H1 (cell line): ENCODE results near the gene ZBTB46.

Source experiments
- CEBPB ChIP-seq: IDR thresholded peaks from 2 replicates; pipeline ENCODE4 v1.6.1; 2012; ENCODE audit warnings: low read depth, low read length
- GABPA ChIP-seq: IDR thresholded peaks from 2 replicates; pipeline ENCODE4 v1.6.1; 2011; ENCODE audit warnings: mild to moderate bottlenecking, low read length, moderate library complexity, borderline replicate concordance; ENCODE audit not compliant: insufficient read depth

- no peak for TF ChIP-seq GABPA
- TF ChIP-seq CEBPB: no peak
Measured at GRCh38 chr20:63783970-63784369, 47.1 kb downstream of the ZBTB46 start.
